GM19438 (cell line): ENCODE measurements around the gene SELE.
"Not testable (repeated sequence)": the region's sequence is repeated elsewhere in the genome, so short reads cannot be mapped to it uniquely, and the experiment has no call there.

Source experiments
- ATAC-seq: cut with Tn5 transposase; IDR thresholded peaks from one replicate; pipeline ENCODE4 v1.9.1; 2021; ENCODE audit warnings: low read depth; ENCODE audit not compliant: unreplicated experiment

The SELE gene

GRCh38 chr1:169724168-169724567, 9.7 kb downstream of the SELE start:
- ATAC-seq, result no peak

GRCh38 chr1:169723763-169724162, 10.1 kb downstream of the SELE start:
- ATAC-seq, result no peak

- no peak for ATAC-seq
These were observed 11.1 kb downstream of the SELE start for GRCh38 chr1:169722779-169723178.

GRCh38 chr1:169715100-169715499, 18.8 kb downstream of the SELE start:
- not testable (repeated sequence) for ATAC-seq

- ATAC-seq, result not testable (repeated sequence)
These were observed 20.8 kb downstream of the SELE start for GRCh38 chr1:169713090-169713489.

- ATAC-seq, result no peak
These were observed 21.6 kb downstream of the SELE start for GRCh38 chr1:169712309-169712631.

GRCh38 chr1:169711469-169712308, 22.2 kb downstream of the SELE start, which contains the start of gene SELL:
Gene SELL (minus strand): TSS chr1:169711620. CDS start chr1:169711498, 122 bp downstream.
- ATAC-seq, result peak; percentile 75

GRCh38 chr1:169708647-169709046, 25.2 kb downstream of the SELE start:
- ATAC-seq, result no peak

- ATAC-seq, result no peak
These were observed 25.8 kb downstream of the SELE start for GRCh38 chr1:169707912-169708604.

GRCh38 chr1:169704797-169705196, 29.1 kb downstream of the SELE start:
- ATAC-seq, result no peak

GRCh38 chr1:169701261-169702005, 32.4 kb downstream of the SELE start:
- no peak for ATAC-seq

GRCh38 chr1:169699707-169700106, 34.2 kb downstream of the SELE start:
- no peak for ATAC-seq

GRCh38 chr1:169698976-169699375, 34.9 kb downstream of the SELE start:
- no peak for ATAC-seq

- no peak for ATAC-seq
These were observed 36.1 kb downstream of the SELE start for GRCh38 chr1:169697755-169698154.

- no peak for ATAC-seq
These were observed 37.4 kb downstream of the SELE start for GRCh38 chr1:169696273-169697100.

- no peak for ATAC-seq
These were observed 39.4 kb downstream of the SELE start for GRCh38 chr1:169694304-169695075.

- no peak for ATAC-seq
These were observed 41.0 kb downstream of the SELE start for GRCh38 chr1:169692756-169693460.

GRCh38 chr1:169690489-169690888, 43.4 kb downstream of the SELE start:
- no peak for ATAC-seq

GRCh38 chr1:169689395-169689794, 44.5 kb downstream of the SELE start:
- no peak for ATAC-seq
